Measurements from ENCODE around the gene IQSEC1. TPM values are rescaled to one million over a fixed set of nuclear protein-coding genes. Genes with fewer than 3 reads are reported as not detected.

IQSEC1 gene
- total RNA-seq, 1 donor = 22.1 TPM

- H3K36me3 ChIP-seq (ENCODE audit: insufficient read depth, low read length) = no peaks in the 10 kb centered on the region
- peaks cover 22% of the 10 kb centered on the region for H3K4me1 ChIP-seq (ENCODE audit: insufficient read depth, low read length)
- H3K4me2 ChIP-seq (ENCODE audit: insufficient read depth, low read length) = peak overlapping the region; percentile 52
- peak overlapping the region; percentile 33 for H3K27ac ChIP-seq (ENCODE audit: low read depth, low read length)
- H2AFZ ChIP-seq (ENCODE audit: low read length) = no peak overlapping the region
- H3K79me2 ChIP-seq (ENCODE audit: insufficient read depth, low read length) = peaks cover 86% of the 10 kb centered on the region
- H4K20me1 ChIP-seq (ENCODE audit: insufficient read depth, low read length) = peaks cover 75% of the 10 kb centered on the region
- no peaks in the 10 kb centered on the region for H3K27me3 ChIP-seq (ENCODE audit: insufficient read depth, low read length)
- H3K9me3 ChIP-seq (ENCODE audit: low read depth, low read length) = no peaks in the 10 kb centered on the region
- DNase-seq (ENCODE audit: insufficient read length, low spot score, missing footprints) = peak; percentile 97
- TF ChIP-seq, protein P1, sequence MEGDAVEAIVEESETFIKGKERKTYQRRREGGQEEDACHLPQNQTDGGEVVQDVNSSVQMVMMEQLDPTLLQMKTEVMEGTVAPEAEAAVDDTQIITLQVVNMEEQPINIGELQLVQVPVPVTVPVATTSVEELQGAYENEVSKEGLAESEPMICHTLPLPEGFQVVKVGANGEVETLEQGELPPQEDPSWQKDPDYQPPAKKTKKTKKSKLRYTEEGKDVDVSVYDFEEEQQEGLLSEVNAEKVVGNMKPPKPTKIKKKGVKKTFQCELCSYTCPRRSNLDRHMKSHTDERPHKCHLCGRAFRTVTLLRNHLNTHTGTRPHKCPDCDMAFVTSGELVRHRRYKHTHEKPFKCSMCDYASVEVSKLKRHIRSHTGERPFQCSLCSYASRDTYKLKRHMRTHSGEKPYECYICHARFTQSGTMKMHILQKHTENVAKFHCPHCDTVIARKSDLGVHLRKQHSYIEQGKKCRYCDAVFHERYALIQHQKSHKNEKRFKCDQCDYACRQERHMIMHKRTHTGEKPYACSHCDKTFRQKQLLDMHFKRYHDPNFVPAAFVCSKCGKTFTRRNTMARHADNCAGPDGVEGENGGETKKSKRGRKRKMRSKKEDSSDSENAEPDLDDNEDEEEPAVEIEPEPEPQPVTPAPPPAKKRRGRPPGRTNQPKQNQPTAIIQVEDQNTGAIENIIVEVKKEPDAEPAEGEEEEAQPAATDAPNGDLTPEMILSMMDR (IDR thresholded peaks at IDR 0.05; ENCODE audit: extremely low read depth, low read depth, low read length) = no peak
- H3K4me3 ChIP-seq (ENCODE audit: insufficient read depth, low read length) = peak overlapping the region; percentile 19
Observed at GRCh38 chr3:12954891-12955650, 118.2 kb downstream of the IQSEC1 start.

DNA sequence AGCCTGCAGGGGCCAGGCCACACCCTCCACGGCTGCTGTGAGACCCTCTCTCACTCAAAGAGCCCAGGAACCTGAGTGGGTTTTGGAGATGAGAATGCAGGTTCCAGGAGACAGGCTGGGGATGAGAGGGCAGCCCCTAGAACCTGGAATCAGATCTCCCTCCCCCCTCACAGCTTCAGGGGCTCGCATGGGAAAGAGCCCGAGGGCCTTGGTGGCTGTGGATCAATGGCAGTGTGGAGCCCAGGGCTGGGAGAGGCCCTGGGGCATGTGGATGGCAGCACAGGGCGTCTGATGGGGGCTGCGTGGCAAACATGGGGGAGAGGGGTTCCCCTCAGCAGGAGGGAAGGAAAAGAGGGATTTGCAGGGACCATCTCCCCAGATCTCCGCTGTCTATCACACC lies 119.0 kb downstream of the IQSEC1 start:
- Histone ChIP-seq H3K4me2 (ENCODE audit: insufficient read depth, low read length) (no peak overlapping the region), H4K20me1 (ENCODE audit: insufficient read depth, low read length) (peaks cover 71% of the 10 kb centered on the region), H3K79me2 (ENCODE audit: insufficient read depth, low read length) (peaks cover 81% of the 10 kb centered on the region), H3K27ac (ENCODE audit: low read depth, low read length) (no peak overlapping the region), H3K4me1 (ENCODE audit: insufficient read depth, low read length) (peaks cover 26% of the 10 kb centered on the region), H3K36me3 (ENCODE audit: insufficient read depth, low read length) (no peaks in the 10 kb centered on the region), H3K27me3 (ENCODE audit: insufficient read depth, low read length) (no peaks in the 10 kb centered on the region), H2AFZ (ENCODE audit: low read length) (no peak overlapping the region), H3K9me3 (ENCODE audit: low read depth, low read length) (no peaks in the 10 kb centered on the region), H3K4me3 (ENCODE audit: insufficient read depth, low read length) (no peak overlapping the region)
- TF ChIP-seq, protein P1 (IDR thresholded peaks at IDR 0.05; ENCODE audit: extremely low read depth, low read depth, low read length) = no peak
- DNase-seq (ENCODE audit: insufficient read length, low spot score, missing footprints) = no peak

DNA sequence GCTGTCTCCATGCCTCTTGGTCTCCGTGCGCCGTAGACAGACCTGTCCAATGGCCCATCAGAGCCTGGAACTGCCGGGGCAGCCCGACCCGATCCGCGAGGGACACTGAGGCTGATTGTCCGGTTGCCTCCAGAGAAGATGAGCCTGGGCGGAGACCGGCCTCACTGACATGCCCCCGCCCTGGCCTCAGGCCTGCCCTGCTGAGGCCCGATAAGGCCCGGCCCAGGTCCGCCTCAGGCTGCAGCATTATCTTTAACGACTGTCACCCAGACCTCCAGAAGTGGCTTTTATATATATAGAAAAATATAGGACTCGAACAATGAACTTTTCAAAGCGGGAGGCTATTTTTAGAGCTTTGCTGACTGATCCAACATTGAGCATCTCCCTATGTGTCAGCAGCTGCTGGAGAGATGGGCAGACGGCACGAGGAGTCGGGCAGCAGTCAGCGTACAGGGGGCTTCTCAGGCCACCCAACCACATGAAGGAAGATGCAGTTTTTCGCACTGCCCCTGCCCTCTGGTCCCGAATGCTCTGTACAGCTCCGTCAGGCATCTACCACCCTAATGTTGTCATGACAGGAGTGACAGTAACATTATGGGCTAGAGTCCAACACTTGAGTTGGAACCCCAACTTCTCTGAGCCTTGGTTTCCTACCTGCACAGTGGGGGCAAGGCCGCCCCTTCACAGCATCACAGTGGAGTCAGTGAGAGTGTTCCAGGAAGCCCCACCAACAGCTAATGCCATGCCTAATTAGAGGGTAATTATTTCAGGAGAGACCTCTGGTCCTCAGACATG lies 119.8 kb downstream of the IQSEC1 start:
- TF ChIP-seq, protein P1 (IDR thresholded peaks at IDR 0.05; ENCODE audit: extremely low read depth, low read depth, low read length) = no peak
- H3K4me1 ChIP-seq (ENCODE audit: insufficient read depth, low read length) = peaks cover 34% of the 10 kb centered on the region
- DNase-seq (ENCODE audit: insufficient read length, low spot score, missing footprints) = no peak
- H3K79me2 ChIP-seq (ENCODE audit: insufficient read depth, low read length) = peaks cover 81% of the 10 kb centered on the region
- H3K36me3 ChIP-seq (ENCODE audit: insufficient read depth, low read length) = no peaks in the 10 kb centered on the region
- no peaks in the 10 kb centered on the region for H3K9me3 ChIP-seq (ENCODE audit: low read depth, low read length)
- H3K4me3 ChIP-seq (ENCODE audit: insufficient read depth, low read length) = no peak overlapping the region
- no peak overlapping the region for H3K27ac ChIP-seq (ENCODE audit: low read depth, low read length)
- no peak overlapping the region for H2AFZ ChIP-seq (ENCODE audit: low read length)
- no peak overlapping the region for H3K4me2 ChIP-seq (ENCODE audit: insufficient read depth, low read length)
- H3K27me3 ChIP-seq (ENCODE audit: insufficient read depth, low read length) = no peaks in the 10 kb centered on the region
- peaks cover 72% of the 10 kb centered on the region for H4K20me1 ChIP-seq (ENCODE audit: insufficient read depth, low read length)
